Activated CD4-positive, alpha-beta T cell treated with anti-CD3 and anti-CD28 coated beads for 48 hours (primary cell): ENCODE measurements around the gene HNF4A.
A peak's percentile ranks its signal among the peaks of the same experiment; 100 is the strongest.

Experiments used
- DNase-seq: peaks from one replicate; pipeline ENCODE4 v3.0.0-alpha.2; 2020

Gene HNF4A

DNA sequence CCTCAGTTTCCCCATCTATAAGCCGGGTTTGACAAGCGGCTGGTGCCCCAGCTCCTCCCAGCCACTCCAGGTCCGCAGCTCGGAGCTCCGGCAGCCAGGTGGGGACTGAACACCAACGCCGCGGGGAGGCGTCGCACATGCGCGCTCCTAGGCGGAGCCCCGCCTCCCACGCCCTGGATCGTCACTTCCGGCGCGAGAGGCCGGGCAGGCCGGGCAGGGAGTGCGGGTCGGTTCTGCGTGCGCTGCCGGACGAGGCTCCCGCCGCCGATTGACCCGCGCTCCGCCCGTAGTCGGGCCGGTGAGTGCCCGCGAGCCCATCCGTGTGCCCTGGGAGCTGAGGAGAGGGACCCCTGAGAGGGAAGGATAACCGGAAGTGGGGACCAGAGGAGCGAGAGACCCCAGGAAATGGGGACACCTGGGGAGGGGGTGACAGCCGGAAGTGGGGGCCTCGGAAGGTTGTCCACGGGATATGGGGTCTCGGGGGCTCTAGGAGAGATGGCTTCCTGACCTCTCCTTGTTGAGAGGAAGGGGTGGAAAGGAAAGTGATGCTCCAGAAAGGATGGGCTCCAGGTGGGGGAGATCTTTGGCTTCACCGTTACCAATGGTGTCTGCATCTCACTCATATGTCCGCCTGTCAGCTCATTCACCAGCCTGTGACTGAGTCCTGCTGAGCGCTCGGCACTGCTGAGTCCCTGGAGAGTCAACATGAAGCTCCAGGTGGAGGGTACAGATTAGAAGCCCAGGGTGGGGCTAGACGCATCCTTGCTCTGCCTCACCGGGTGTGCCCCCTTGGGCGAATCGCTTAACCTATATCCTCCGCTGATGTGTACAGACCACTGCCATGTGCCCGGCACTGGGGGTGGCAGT, 120.4 kb downstream of the HNF4A start, which contains the start of gene TTPAL:
TSS of gene TTPAL (plus strand) at position 181 of the 867 bp plus-strand sequence. CDS start 4,126 bp downstream, outside the sequence.
- peak; percentile 93 for DNase-seq

DNA sequence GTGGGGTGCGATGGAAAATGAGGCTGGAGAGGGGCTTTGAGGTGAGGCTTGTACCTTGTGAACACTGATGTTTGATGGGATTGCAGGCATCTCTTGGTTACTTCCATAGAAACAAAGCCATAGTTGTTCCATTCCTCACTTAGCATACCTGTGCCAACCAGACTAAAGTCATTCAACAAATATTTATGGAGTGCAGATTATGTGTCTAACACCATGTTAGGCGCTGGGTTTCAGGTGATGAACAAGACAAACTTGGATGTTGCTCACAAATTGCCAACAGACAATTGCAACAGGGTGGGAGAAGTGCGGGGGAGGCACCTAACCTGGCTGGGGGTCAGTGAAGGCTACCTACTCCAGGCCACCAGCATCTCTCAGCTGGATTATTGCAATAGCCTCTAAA, 121.7 kb downstream of the HNF4A start:
- DNase-seq: no peak

DNA sequence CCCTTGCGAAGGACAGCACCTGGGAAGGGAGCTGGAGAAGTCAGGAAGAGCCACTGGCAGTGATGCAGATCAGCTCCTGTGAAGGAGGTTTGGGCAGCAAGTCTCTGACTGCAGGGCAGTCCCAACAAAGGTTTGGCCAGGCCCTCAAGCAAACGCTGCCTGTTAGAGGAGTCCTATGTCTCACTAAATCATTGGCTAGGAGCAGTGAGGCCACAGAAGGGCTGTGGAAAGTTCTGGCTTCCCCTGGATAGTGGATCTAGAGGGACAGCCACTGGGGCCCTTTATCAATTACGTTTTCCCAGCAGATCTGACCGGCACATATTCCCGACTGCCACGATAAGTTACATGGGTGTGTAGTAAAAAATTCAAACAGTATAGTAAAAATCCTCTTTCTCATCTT, 122.7 kb downstream of the HNF4A start:
- DNase-seq: no peak

DNA sequence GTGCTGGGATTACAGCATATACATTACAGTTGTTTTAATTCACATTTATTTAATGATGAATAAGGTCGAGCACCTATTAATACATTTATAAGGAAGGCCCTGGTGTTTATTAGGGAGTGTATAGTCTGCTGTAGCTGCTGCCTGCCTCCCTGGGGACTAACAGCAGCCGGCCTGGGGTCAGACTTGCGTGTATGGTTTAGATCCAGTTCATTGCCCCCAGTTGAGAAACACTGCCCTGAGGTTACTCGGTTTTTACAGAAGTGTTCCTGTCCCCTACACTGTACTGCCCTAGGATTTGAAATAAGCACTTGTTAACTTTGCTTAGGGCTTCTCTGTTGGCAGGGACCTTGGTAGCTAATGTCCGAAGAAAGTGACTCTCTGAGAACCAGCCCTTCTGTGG, 124.1 kb downstream of the HNF4A start:
- DNase-seq: no peak

DNA sequence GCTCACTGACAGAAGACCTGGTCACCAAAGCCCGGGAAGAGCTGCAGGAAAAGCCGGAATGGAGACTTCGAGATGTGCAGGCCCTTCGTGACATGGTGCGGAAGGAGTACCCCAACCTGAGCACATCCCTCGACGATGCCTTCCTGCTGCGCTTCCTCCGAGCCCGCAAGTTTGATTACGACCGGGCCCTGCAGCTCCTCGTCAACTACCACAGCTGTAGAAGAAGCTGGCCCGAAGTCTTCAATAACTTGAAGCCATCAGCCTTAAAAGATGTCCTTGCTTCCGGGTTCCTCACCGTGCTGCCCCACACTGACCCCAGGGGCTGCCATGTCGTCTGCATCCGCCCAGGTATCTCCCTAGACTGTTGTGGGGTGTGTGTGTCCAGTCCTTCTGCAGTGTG, 124.6 kb downstream of the HNF4A start:
- DNase-seq: no peak

DNA sequence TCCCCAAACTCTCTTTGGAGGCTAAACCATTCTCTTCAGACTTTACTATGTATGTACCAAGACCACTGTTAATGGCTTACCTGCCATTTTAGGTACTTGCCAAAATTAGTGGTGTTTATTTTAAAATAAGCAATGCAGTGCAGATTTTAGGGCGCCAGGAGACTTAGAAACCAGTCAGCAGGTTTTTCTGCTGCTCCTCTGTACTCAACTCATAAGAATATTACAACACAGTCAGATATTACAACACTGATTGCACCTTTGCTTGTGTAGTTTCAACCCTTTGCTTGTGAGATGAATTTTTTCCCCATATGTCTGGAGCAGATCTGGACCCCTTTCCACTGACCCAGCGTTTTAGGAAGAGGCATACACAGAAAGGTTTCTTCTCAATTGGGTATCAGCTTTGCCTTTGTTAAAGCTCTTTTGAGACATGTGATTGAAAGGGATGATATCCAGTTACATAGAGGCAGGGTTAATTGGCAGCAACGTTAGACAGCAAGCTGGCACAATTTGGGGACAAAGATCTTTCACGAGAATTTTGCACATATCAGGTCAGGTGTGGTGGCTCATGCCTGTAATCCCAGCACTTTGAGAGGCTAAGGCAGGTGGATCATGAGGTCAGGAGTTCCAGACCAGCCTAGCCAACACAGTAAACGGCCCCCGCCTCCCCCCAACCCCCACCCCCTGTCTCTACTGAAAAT, 126.4 kb downstream of the HNF4A start:
- no peak for DNase-seq

DNA sequence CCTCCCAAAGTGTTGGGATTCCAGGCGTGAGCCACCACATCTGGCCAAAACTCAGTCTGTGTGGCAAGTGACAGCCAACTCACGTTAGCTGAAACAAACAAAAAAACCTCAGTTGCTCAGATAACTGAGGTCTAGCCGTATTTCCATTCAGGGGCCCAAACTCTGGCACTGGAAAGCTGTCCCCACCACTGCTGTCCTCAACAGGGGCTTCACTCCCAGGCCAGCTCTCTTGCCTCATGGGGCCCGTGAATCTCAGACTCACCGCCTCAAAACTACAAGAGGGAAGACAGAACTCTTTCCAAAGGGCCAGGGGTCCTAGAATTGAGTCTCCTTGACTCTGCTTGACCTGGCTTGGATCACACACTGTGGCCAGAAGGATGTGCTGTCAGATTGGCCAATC, 127.6 kb downstream of the HNF4A start:
- no peak for DNase-seq
